ENCODE data around the gene PLEKHN1. TPM values are rescaled to one million over a fixed set of nuclear protein-coding genes. Genes with fewer than 3 reads are reported as not detected.
A peak's percentile ranks its signal among the peaks of the same experiment; 100 is the strongest.

Gene PLEKHN1
- total RNA-seq, 4 donors from 2014 or later: 36.1 to 69.0 (median 48.4) TPM

- H3K4me3 ChIP-seq: peak within 1 kb of the TSS; percentile 56
- H3K27me3 ChIP-seq: peaks cover 82% of the 10 kb centered on the region
- peak; percentile 90 to 93 for DNase-seq (ENCODE audit: low spot score in 2 of 2)
- peak within 1 kb of the TSS; percentile 89 for H3K27ac ChIP-seq
- peaks cover 59% of the 10 kb centered on the region for H3K4me1 ChIP-seq
- no peaks in the 10 kb centered on the region for H3K36me3 ChIP-seq
- no CpG with 5 or more reads among the region's 95 CpGs for WGBS
- TF ChIP-seq POLR2AphosphoS5 (IDR thresholded peaks at IDR 0.05): peak in 1 of 3 donors; percentile 26
- TF ChIP-seq, protein P1, sequence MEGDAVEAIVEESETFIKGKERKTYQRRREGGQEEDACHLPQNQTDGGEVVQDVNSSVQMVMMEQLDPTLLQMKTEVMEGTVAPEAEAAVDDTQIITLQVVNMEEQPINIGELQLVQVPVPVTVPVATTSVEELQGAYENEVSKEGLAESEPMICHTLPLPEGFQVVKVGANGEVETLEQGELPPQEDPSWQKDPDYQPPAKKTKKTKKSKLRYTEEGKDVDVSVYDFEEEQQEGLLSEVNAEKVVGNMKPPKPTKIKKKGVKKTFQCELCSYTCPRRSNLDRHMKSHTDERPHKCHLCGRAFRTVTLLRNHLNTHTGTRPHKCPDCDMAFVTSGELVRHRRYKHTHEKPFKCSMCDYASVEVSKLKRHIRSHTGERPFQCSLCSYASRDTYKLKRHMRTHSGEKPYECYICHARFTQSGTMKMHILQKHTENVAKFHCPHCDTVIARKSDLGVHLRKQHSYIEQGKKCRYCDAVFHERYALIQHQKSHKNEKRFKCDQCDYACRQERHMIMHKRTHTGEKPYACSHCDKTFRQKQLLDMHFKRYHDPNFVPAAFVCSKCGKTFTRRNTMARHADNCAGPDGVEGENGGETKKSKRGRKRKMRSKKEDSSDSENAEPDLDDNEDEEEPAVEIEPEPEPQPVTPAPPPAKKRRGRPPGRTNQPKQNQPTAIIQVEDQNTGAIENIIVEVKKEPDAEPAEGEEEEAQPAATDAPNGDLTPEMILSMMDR (IDR thresholded peaks at IDR 0.05): no peak
- TF ChIP-seq POLR2A (IDR thresholded peaks at IDR 0.05): peak; percentile 41 to 84
- no peak for TF ChIP-seq EP300 (IDR thresholded peaks at IDR 0.05)
- H3K9me3 ChIP-seq: no peaks in the 10 kb centered on the region
Observed at GRCh38 chr1:999725-1000356, 33.6 kb downstream of the PLEKHN1 start, which contains the start of gene HES4. HES4 (minus strand) TSS chr1:1000097; CDS start chr1:999973, 124 bp downstream.

DNA sequence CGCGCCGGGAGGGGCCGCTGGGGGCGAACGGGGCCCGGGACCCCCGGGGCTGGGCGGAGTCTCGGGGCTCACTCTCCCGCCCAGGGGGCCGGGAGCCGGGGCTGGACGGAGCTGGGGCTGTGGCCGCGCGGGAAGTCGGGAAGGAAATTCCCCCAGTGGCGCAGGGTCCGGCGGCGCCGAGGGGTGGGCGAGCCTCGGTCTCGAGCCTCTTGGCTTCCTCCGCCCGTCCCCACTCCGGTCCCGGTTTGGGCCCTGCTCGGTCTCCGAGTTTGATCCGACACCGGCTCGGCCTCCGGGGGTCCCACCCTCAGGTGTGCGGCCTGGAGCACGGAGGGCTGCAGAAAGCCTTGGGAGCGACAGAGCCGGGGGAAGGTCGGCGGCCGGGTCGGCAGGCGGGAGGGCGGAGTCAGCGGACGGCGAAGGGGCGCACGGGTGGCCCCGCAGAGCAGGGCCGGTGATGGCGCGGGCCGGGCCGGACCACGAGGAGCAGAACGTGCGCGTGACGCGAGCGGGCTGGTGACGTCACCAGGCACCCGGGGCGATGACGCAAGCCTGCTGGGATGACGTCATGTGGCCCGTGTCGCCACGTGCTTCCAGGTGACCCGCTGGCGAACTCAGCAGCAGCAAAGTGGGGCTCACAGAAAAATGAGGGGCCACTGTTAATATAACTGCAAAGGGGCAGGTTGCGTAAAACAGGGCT lies 34.2 kb downstream of the PLEKHN1 start:
- H3K4me3 ChIP-seq: peak overlapping the region; percentile 56
- peak overlapping the region; percentile 89 for H3K27ac ChIP-seq
- H3K36me3 ChIP-seq: no peaks in the 10 kb centered on the region
- H3K27me3 ChIP-seq: peaks cover 87% of the 10 kb centered on the region
- WGBS: 0% methylated on average over 13 of the region's 75 CpGs
- DNase-seq (ENCODE audit: low spot score in 2 of 2): peak; percentile 85
- H3K4me1 ChIP-seq: peaks cover 66% of the 10 kb centered on the region
- TF ChIP-seq EP300 (IDR thresholded peaks at IDR 0.05): peak; percentile 96
- peak in 1 of 2 donors; percentile 10 for TF ChIP-seq POLR2A (IDR thresholded peaks at IDR 0.05)
- TF ChIP-seq, protein P1 (IDR thresholded peaks at IDR 0.05): no peak
- peak; percentile 16 to 68 (median 27) for TF ChIP-seq POLR2AphosphoS5 (IDR thresholded peaks at IDR 0.05)
- no peaks in the 10 kb centered on the region for H3K9me3 ChIP-seq

DNA sequence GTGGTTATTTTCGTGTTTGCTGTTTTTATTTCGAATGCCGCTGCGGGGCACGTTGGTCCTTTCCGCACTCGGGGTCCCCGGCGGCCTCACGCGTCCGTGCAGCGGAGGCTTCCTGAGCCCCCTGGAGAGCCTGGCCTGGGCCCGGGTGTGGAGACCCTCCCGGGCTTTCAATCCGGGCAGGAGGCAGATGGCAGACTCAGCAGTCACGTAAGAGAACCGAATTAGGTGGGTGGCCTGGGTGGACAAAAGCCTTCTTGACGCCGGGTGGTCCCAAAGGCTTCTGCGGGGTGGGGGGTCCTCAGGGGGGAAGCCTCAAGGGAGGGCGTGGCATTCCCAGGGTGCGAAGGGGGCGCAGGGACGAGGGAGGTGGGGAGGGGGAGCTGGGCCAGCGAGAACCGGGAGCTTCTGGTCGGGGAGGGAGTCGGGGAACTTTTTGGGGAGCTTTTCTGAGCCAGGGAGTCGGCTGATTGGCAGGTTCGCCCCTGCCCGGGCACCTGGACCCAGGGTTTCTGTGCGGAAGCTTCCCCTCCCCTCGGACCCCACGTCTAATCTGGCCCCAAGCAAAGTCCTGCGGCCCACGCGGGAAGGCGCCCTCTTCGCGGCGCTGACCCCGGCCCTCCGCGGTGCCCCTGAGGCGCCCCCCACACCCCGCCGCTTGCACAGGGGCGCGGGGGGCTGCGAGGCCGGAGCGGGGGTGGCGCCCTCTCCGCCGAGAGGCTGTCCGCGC lies 34.9 kb downstream of the PLEKHN1 start:
- H3K4me1 ChIP-seq: peaks cover 72% of the 10 kb centered on the region
- H3K36me3 ChIP-seq: no peaks in the 10 kb centered on the region
- DNase-seq (ENCODE audit: low spot score in 2 of 2): peak; percentile 67 to 77
- peak overlapping the region; percentile 56 for H3K4me3 ChIP-seq
- H3K9me3 ChIP-seq: no peaks in the 10 kb centered on the region
- H3K27me3 ChIP-seq: peaks cover 90% of the 10 kb centered on the region
- TF ChIP-seq POLR2AphosphoS5 (IDR thresholded peaks at IDR 0.05): no peak
- TF ChIP-seq, protein P1 (IDR thresholded peaks at IDR 0.05): no peak
- no peak for TF ChIP-seq POLR2A (IDR thresholded peaks at IDR 0.05)
- TF ChIP-seq EP300 (IDR thresholded peaks at IDR 0.05): no peak
- peak overlapping the region; percentile 89 for H3K27ac ChIP-seq
- WGBS: under 1% methylated on average over 25 of the region's 58 CpGs

DNA sequence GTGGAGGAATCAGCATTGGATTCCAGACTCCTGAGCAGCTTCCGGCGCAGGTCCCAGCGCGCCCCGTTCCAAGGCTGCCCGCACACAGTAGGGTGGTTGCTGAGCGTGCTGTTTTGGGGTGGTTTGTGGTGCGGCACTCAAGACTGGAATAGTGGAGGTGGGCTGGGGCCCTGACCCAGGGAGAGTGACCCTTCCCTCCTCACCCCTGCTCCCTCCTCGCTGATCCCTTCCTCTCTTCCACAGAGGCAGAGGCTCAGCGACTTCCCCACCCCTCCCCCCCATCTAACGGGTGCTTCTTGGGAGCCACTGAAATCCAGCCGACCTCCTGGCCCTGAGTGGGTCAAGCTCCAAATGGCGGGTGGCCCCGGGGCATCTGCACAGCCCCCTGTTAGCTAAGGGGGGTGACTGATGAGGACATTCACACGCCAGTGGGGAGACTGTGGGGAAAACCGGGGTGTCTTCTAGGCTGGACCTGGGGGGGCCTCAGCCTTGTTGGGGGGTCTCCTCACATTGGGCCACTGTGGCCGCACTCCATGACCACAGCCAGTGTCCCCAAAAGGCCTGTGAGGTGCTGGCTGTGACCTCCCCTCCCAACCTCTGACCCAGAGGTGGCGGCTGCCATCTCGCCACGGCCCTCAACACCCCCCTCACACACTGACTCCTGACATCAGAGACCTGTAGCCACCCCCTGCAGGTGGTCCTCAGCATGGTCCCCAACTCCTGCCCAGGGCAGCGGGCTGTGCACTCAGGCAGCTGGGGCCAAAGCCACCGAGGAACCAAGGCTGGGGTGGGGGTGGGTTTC lies 37.5 kb downstream of the PLEKHN1 start:
- H3K4me1 ChIP-seq: peaks cover 70% of the 10 kb centered on the region
- H3K27me3 ChIP-seq: peaks cover 66% of the 10 kb centered on the region
- no peak overlapping the region for H3K27ac ChIP-seq
- 64% methylated on average over 13 of the region's 22 CpGs for WGBS
- TF ChIP-seq POLR2AphosphoS5 (IDR thresholded peaks at IDR 0.05) (no peak), EP300 (IDR thresholded peaks at IDR 0.05) (no peak), POLR2A (IDR thresholded peaks at IDR 0.05) (no peak)
- TF ChIP-seq, protein P1 (IDR thresholded peaks at IDR 0.05): no peak
- H3K9me3 ChIP-seq: no peaks in the 10 kb centered on the region
- DNase-seq (ENCODE audit: low spot score in 2 of 2): no peak
- H3K4me3 ChIP-seq: no peak overlapping the region
- H3K36me3 ChIP-seq: no peaks in the 10 kb centered on the region
